Fibroblast of skin of left quadriceps (primary cell): Measurements from ENCODE around the gene CIBAR2.

Experiments
- DNase-seq, 2 experiments: peaks; one replicate each; pipeline ENCODE4 v3.0.0-alpha.2; 2013; ENCODE audit warnings: low read depth in 2 of 2

Gene CIBAR2

DNA sequence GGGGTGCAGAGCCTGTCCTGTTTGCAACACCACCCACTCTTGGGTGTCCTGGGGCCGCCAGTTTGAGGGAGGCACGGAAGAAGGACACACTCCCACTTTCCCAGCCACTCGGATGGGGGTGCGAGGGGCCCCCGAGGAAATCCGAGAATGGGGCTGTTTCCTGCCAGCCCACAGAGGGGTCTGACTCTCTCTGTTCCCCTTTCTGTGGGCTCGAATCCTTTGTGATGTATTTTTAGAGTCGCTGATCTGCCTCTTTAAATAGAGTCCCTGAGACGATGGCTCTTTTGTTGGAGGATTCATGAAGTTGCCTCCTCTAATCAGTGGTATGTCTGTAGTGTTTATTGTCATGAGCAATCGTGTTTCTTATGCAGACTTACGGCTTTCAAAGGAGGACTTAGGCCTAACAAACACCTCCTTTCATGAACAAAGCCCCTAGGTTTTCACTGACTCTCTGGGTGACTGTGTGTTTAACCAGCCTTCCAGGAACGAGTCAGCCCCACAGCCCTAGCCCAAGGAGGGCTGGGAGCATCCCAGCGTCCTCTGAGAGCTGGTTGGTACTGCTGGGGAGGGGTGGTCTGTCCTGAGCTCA, 29.1 kb downstream of the CIBAR2 start:
- no peak for DNase-seq

DNA sequence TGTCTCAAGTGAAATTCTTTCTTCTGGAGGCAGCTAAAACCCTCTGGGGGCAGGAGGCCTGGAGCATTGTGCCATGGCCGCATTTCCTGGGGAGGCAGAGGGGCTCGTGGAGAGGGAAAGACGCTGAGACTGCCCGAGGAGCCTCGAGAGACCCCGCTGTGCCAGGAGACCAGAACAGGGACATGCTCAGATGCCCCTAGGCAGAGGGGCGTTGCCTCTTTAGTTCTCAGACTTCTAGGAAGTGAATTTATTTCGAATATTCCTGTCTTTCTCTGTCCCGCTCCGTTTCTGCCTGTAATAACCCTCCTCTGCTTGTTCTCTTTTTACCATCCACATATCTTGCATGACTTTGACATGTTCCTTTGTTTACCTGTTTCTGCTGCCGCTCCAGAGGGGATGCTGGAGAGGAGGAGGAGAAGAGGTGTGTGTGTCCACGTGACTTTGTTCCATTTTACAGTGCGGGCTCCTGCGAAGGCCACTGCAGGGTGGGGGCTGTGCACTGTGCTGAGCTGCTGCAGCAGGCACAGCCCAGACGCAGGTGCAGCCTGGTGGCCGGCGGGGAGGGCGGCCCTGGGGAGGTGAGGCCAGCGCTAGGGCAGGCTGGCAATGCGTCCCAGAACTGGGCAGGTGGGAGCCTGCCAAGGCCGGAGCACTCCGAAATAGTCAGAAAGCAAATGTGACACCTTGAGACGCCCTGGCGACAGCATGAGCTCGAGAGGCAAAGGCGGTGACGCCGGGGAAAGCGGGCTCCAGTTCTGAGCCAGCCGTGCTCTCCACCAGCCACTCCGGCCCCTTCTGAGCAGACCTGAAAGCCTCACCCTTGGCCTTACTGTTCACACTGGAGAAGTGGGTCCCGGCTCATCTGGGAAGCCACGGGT, 29.9 kb downstream of the CIBAR2 start:
- DNase-seq: no peak

DNA sequence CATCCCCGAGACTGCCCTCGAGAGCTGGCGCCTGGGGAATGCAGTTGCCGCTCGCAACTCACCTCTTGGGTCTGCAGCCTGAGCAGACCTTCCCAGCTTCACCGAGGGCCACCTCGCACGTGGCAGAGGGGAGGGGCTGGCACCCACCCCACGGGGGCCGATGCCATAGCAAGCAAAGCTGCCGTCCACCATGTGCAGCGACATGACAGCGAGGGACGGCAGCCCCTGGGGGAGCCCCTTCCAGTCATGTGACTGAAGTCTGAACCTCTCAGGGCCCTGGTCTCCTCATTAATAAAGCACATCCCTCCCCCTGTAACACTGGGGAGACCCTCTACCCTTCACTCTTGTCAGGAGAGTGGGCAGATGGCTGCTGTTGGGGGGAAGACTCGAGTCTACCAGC, 30.5 kb downstream of the CIBAR2 start:
- DNase-seq: no peak

GRCh38 chr16:85081038-85081437, 31.2 kb downstream of the CIBAR2 start:
- no peak for DNase-seq

- DNase-seq: no peak
Observed at GRCh38 chr16:85079785-85080570, 32.3 kb downstream of the CIBAR2 start.

GRCh38 chr16:85078952-85079351, 33.3 kb downstream of the CIBAR2 start:
- DNase-seq: no peak

DNA sequence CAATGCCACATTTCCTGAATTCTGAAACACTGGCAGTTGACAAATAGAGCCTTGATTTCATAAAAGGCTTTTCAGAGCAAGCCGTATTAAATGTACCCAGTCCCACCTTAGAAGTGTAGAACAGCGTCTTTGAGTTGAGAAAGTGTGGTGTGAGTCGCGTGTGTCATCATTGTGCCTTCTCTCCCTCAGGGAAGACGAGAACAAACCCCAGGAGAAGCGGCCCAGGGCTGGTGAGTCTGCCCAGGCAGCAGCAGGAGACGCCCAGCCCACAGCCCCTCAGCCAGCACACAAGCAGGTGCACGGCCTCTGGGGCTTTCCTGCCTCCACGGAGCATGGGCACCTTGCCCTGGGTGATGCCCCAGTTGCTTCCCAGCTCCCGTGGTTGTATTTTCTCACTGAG, 34.0 kb downstream of the CIBAR2 start:
- no peak for DNase-seq

- no peak for DNase-seq
Observed at GRCh38 chr16:85077576-85078125, 34.6 kb downstream of the CIBAR2 start.

DNA sequence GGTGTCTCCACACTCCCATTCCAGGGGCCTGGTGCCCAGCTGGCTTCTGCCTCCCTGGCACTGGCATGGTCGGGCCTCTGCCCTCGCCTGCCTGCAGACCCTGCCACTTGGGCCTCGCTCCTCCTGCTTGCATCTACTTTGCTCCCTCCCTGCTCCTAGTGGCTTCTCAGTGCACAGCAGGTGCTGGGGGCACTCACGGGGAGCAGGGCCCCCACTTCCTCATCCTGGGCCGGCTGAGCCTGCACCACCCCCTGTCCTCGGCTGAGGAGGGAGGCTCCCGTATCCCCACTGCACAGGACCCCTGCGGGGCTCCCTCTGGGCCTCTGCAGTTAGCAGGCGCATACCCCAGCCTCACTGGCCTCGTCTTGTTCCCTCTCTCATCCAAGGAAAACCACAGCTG, 35.2 kb downstream of the CIBAR2 start:
- no peak for DNase-seq

GRCh38 chr16:85075236-85075924, 36.9 kb downstream of the CIBAR2 start:
- DNase-seq: no peak

GRCh38 chr16:85074225-85074914, 37.9 kb downstream of the CIBAR2 start:
- DNase-seq: no peak

DNA sequence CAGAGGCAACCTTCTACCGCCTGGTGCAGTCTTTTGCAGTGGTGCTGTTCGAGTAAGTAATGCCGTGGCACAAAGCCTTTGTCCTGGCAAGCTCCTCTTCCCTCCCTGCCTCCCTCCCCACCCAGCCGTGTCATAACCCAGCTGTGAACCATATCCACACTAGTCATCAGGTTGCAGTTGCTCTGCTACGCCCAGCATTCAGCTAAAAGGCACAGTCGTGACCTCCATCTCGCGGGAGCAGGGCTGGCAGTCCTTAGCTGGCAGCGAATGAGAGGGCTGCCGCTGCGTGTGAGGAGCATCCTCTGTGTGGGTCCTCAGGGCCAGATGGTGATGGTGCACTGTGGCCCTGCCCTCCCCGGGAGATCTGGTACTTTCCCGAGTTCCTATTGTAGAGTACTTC, 39.3 kb downstream of the CIBAR2 start:
- DNase-seq: no peak

DNA sequence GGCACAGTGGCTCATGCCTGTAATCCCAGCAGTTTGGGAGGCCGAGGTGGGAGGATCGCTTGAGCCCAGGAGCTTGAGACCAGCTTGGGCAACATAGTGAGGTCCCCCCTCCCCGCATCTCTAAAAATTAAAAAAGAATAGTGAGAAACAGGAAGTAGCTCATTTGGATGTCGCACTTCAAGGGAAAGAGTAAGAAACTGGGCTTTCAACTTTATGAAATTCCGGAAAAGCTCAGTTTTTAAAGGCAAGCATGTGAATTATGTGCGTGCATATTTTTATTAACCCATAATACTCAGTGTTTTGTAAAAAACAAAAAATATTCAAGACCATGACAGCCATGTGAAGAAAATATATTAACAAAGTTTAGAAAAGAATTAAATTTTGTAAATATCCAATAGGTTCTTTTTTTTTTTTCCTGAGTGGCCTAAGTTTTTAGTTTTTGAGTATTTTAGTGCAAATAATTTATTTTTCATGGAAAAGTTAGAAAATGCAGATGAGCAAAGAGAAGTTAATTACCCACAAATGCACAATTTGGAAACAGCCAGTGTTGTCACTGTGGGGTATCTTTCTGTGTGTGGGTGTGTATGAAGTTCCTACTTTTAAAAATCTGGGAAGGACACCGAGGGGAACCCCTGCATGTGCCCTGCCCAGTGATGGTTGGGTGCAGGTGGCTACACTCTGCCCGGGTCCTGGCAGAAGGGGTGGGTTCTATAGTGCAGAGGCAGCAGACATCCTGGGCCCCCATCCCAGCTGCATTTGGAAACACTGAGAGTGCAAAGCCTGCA, 40.0 kb downstream of the CIBAR2 start:
- DNase-seq: no peak

GRCh38 chr16:85069171-85069570, 43.1 kb downstream of the CIBAR2 start:
- no peak for DNase-seq

- no peak for DNase-seq
Observed at GRCh38 chr16:85068746-85069145, 43.5 kb downstream of the CIBAR2 start.

GRCh38 chr16:85067426-85067825, 44.8 kb downstream of the CIBAR2 start:
- DNase-seq: no peak

DNA sequence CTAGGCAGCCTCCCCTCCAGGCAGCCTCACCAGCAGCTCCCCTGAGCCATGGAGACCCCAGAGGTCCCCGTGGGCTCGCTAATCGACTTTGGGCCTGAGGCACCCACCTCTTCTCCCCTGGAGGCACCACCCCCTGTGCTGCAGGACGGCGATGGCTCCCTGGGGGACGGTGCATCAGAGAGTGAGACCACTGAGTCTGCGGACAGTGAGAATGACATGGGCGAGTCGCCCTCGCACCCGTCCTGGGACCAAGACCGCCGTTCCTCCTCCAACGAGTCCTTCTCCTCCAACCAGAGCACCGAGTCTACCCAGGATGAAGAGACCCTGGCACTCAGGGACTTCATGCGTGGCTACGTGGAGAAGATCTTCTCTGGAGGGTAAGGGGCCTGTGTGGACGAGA, 45.2 kb downstream of the CIBAR2 start:
- DNase-seq: no peak

- DNase-seq: no peak
Observed at GRCh38 chr16:85066346-85066885, 45.9 kb downstream of the CIBAR2 start.

- DNase-seq: no peak
Observed at GRCh38 chr16:85065099-85065498, 47.2 kb downstream of the CIBAR2 start.

DNA sequence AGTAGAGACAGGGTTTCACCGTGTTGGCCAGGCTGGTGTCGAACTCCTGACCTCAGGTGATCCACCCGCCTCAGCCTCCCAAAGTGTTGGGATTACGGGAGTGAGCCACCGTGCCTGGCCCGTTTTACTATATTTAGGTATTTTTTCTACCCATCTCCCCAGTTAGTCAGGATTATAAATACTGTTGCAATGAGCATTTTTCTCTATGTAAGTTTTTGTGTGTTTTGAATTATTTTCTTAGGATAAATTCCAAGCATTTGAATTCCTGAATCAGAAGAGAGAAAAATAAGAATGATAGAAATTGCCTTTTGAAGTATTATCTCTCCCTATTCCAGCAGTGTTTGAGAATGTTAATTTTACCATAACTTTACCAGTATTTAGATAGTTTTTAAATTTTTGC, 48.1 kb downstream of the CIBAR2 start:
- DNase-seq: no peak
